Natural killer cell (primary cell): Measurements from ENCODE around the gene PIP5K1B. TPM values are rescaled to one million over a fixed set of nuclear protein-coding genes. Genes with fewer than 3 reads are reported as not detected.

Source experiments
- ATAC-seq, 3 donors: fragments of 150-1000 bp in 2 of 3; fragments of 200-7000 bp in 1 of 3; cut with Tn5 transposase; 1 replicate in 1 of 3; 2 replicates in 2 of 3; pipeline ENCODE4 v1.10.0; 2021; ENCODE audit warnings: mild to moderate bottlenecking in 2 of 3, moderate library complexity in 2 of 3
- DNase-seq, 2 donors: peaks; one replicate each; pipeline versions ENCODE4 v3.0.0 to v3.0.0-alpha.2; 2013 to 2021; ENCODE audit warnings: mixed read lengths in 1 of 2
- H3K27ac ChIP-seq: one replicate; pipeline ENCODE4 v1.5.1; 2013; ENCODE audit warnings: mild to moderate bottlenecking, low read length
- H3K27me3 ChIP-seq: one replicate; pipeline ENCODE4 v1.6.1; 2013; ENCODE audit warnings: low read length; ENCODE audit not compliant: control insufficient read depth, insufficient read depth
- H3K36me3 ChIP-seq: one replicate; pipeline ENCODE4 v1.6.1; 2013; ENCODE audit warnings: low read length; ENCODE audit not compliant: control insufficient read depth, insufficient read depth
- H3K4me1 ChIP-seq: one replicate; pipeline ENCODE4 v1.6.1; 2013; ENCODE audit warnings: low read length; ENCODE audit not compliant: control insufficient read depth, insufficient read depth
- H3K4me3 ChIP-seq: one replicate; pipeline ENCODE4 v1.5.1; 2013; ENCODE audit warnings: low read length
- H3K9me3 ChIP-seq: one replicate; pipeline ENCODE4 v1.6.1; 2013; ENCODE audit warnings: low read length; ENCODE audit not compliant: control insufficient read depth, insufficient read depth
- H3K27ac Mint-ChIP-seq, 2 donors: one replicate each; pipeline ENCODE4 v1.8.0; 2022; ENCODE audit warnings: mild to moderate bottlenecking in 2 of 2, mixed read lengths in 2 of 2, moderate library complexity in 1 of 2
- H3K27me3 Mint-ChIP-seq, 2 donors: one replicate each; pipeline ENCODE4 v1.8.0; 2022; ENCODE audit warnings: low read depth in 2 of 2, mixed read lengths in 2 of 2
- H3K36me3 Mint-ChIP-seq: one replicate; pipeline ENCODE4 v1.8.0; 2022; ENCODE audit warnings: mixed read lengths
- H3K4me1 Mint-ChIP-seq, 2 donors: one replicate each; pipeline ENCODE4 v1.8.0; 2022; ENCODE audit warnings: mixed read lengths in 2 of 2
- H3K4me3 Mint-ChIP-seq: one replicate; pipeline ENCODE4 v1.8.0; 2022; ENCODE audit warnings: mild to moderate bottlenecking, moderate library complexity, mixed read lengths
- H3K9me3 Mint-ChIP-seq, 2 donors: one replicate each; pipeline ENCODE4 v1.8.0; 2022; ENCODE audit warnings: mixed read lengths in 2 of 2
- CTCF ChIP-seq: fragments of 200-600 bp; IDR thresholded peaks from one replicate; pipeline ENCODE4 v1.8.0; 2022; ENCODE audit warnings: antibody characterized with exemption
- WGBS: methylation state at CpG from one replicate; pipeline ENCODE4 v1.1.7; 2013; ENCODE audit warnings: missing lambda C conversion rate; ENCODE audit not compliant: insufficient coverage; 5-methylcytosine and 5-hydroxymethylcytosine counted together
- intact Hi-C: fragments of 100-400 bp; cut with micrococcal nuclease; formaldehyde crosslinking; loops from one replicate; pipeline ENCODE4 v1.14.2; 2022
- total RNA-seq, 4 donors: library from RNA; stranded (reverse); fragments of 120-200 nt in 1 of 4; gene quantifications; one replicate each; pipeline versions ENCODE4 v1.2.3 to v1.2.4, GENCODE V29; 2013 to 2022

Gene PIP5K1B
- total RNA-seq, 3 donors from 2014 or later (not counting 1 experiment from before 2014, with no cell fraction given), result 0.73 to 3.4 (median 1.3) TPM

DNA sequence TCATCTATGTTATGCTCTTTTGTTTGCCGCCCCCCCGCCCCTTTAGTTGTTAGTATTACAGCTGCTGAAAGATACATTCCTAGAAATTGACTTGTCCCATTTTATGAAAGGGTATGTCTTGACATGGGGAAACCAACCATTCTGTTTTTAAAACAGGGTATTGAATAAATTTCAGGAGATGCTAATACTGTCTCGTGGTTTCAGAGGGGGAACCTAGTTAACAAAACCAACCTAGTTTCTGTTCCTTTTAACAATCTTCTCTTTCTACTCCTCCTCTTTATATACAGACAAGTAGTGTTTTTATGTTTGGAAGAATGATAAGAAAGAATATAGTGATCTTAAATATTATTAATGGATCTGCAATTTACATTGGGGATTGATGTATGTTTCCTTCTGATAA, 3.5 kb downstream of the PIP5K1B start:
- Histone ChIP-seq H3K27me3 (peaks cover 6% of the 10 kb centered on the region), H3K9me3 (no peaks in the 10 kb centered on the region), H3K4me1 (peaks cover 17% of the 10 kb centered on the region), H3K36me3 (no peaks in the 10 kb centered on the region), H3K4me3 (no peak overlapping the region), H3K27ac (no peak overlapping the region)
- H3K36me3 Mint-ChIP-seq, result no peaks in the 10 kb centered on the region
- ATAC-seq, result no peak
- no peaks in the 10 kb centered on the region for H3K9me3 Mint-ChIP-seq
- TF ChIP-seq CTCF, result no peak
- peaks cover 4 to 18% of the 10 kb centered on the region in 2 donors for H3K4me1 Mint-ChIP-seq
- intact Hi-C loops, result no loop called here
- peaks cover 46 to 58% of the 10 kb centered on the region in 2 donors for H3K27me3 Mint-ChIP-seq
- no peak overlapping the region for H3K27ac Mint-ChIP-seq
- no peak for DNase-seq
- 69% methylated on average over 2 of the region's 3 CpGs for WGBS
- H3K4me3 Mint-ChIP-seq, result no peak overlapping the region

DNA sequence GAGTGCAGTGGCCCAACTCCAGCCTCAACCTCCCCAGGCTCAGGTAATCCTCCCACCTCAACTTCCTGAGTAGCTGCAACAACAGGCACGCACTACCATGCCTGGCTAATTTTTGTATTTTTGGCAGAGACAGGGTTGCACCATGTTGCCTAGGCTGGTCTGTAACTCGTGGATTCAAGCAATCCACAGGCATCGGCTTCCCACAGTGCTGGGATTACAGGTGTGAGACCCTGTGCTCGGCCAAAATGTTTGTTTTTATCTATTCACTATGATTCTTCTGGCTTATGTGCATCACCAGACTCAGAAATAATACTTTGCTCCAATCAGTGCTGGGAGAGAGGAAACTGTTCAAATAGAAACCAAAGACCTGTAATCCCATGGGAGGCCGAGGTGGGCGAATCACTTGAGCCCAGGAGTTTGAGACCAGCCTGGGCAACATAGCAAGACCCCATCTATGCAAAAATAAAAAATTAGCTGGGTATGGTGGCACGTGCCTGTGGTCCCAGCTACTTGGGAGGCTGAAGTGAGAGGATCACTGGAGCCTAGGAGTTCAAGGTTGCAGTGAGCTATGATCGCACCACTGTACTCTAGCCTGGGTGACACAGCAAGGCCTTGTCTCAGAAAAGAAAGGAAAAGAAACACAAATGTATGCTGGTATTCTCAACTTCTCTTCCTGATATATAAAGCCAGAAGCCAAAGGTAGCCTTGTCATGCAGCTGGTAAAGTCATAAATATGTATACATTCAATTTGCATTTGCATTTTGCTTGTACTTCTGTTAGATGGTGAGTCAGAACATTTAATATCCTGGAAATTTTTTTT, 4.5 kb downstream of the PIP5K1B start:
- no peaks in the 10 kb centered on the region for H3K36me3 ChIP-seq
- TF ChIP-seq CTCF, result no peak
- H3K36me3 Mint-ChIP-seq, result no peaks in the 10 kb centered on the region
- 83% methylated on average over 7 of the region's 8 CpGs for WGBS
- peaks cover 4 to 15% of the 10 kb centered on the region in 2 donors for H3K4me1 Mint-ChIP-seq
- no peaks in the 10 kb centered on the region for H3K9me3 ChIP-seq
- H3K27me3 Mint-ChIP-seq, result peaks cover 39 to 53% of the 10 kb centered on the region in 2 donors
- intact Hi-C loops, result no loop called here
- ATAC-seq, result no peak
- H3K27ac ChIP-seq, result no peak overlapping the region
- peaks cover 6% of the 10 kb centered on the region for H3K27me3 ChIP-seq
- H3K4me3 ChIP-seq, result no peak overlapping the region
- DNase-seq, result no peak
- no peak overlapping the region for H3K27ac Mint-ChIP-seq
- no peak overlapping the region for H3K4me3 Mint-ChIP-seq
- no peaks in the 10 kb centered on the region for H3K9me3 Mint-ChIP-seq
- H3K4me1 ChIP-seq, result peaks cover 14% of the 10 kb centered on the region

- ATAC-seq (no peak), DNase-seq (no peak)
- no peak overlapping the region for H3K27ac Mint-ChIP-seq
- no peak overlapping the region for H3K4me3 ChIP-seq
- no peak overlapping the region for H3K4me3 Mint-ChIP-seq
- H3K36me3 ChIP-seq, result no peaks in the 10 kb centered on the region
- H3K27me3 Mint-ChIP-seq, result peaks cover 41 to 56% of the 10 kb centered on the region in 2 donors
- no CpG with 5 or more reads among the region's 1 CpG for WGBS
- no peaks in the 10 kb centered on the region for H3K9me3 ChIP-seq
- peaks cover 12% of the 10 kb centered on the region for H3K4me1 ChIP-seq
- intact Hi-C loops, result no loop called here
- no peak overlapping the region for H3K27ac ChIP-seq
- H3K4me1 Mint-ChIP-seq, result peaks cover 4 to 11% of the 10 kb centered on the region in 2 donors
- no peaks in the 10 kb centered on the region for H3K36me3 Mint-ChIP-seq
- no peaks in the 10 kb centered on the region for H3K9me3 Mint-ChIP-seq
- no peak for TF ChIP-seq CTCF
- peaks cover 6% of the 10 kb centered on the region for H3K27me3 ChIP-seq
Observed at GRCh38 chr9:68710111-68710471, 5.1 kb downstream of the PIP5K1B start.
